B cell (primary cell): ENCODE data around the gene ITGA3. TPM values are rescaled to one million over a fixed set of nuclear protein-coding genes. Genes with fewer than 3 reads are reported as not detected.

Source experiments
- ATAC-seq: fragments of 200-7000 bp; cut with Tn5 transposase; one replicate; pipeline ENCODE4 v1.10.0; 2021; ENCODE audit warnings: low read depth, mild to moderate bottlenecking, moderate number of reproducible peaks, moderate library complexity
- CTCF ChIA-PET: fragments of 350-600 bp; sonication (Branson Sonifier 250); formaldehyde crosslinking; loops from one replicate; lab custom pipeline; 2021; ENCODE audit warnings: antibody characterized with exemption, inconsistent platforms; lab: Charles Lee
- POLR2A ChIA-PET: fragments of 350-600 bp; sonication (Branson Sonifier 250); formaldehyde crosslinking; loops from one replicate; lab custom pipeline; 2021; ENCODE audit warnings: antibody characterized with exemption; lab: Charles Lee
- DNase-seq: peaks from one replicate; pipeline ENCODE4 v3.0.0; 2013
- H2AFZ ChIP-seq: 2 replicates; pipeline ENCODE4 v1.6.1; 2012; ENCODE audit warnings: mild to moderate bottlenecking, low read depth, low read length; ENCODE audit not compliant: insufficient read depth, poor library complexity, severe bottlenecking
- H3K27ac ChIP-seq, 2 donors: 1 replicate in 1 of 2; 2 replicates in 1 of 2; pipeline ENCODE4 v1.5.1; 2012 to 2013; ENCODE audit warnings: low read length in 2 of 2, mild to moderate bottlenecking in 2 of 2, moderate library complexity in 1 of 2
- H3K27me3 ChIP-seq, 4 experiments: fragments of 200-600 bp in 1 of 4; sonication (generic) in 1 of 4; replicated peaks in 1 of 4; 1 replicate in 2 of 4; 2 replicates in 2 of 4; pipeline versions ENCODE4 v1.6.1 to v1.7.0; 2013 to 2016; ENCODE audit warnings: low read length in 3 of 4, mild to moderate bottlenecking in 2 of 4, mixed read lengths in 1 of 4, moderate library complexity in 1 of 4; ENCODE audit not compliant: insufficient read depth in 4 of 4, control insufficient read depth in 3 of 4; ENCODE audit errors: control extremely low read depth in 1 of 4
- H3K36me3 ChIP-seq, 2 experiments: replicated peaks in 1 of 2; 1 replicate in 1 of 2; 2 replicates in 1 of 2; pipeline versions ENCODE4 v1.6.1 to v1.7.1; 2013; ENCODE audit warnings: low read length in 1 of 2; ENCODE audit not compliant: insufficient read depth in 2 of 2, control insufficient read depth in 1 of 2; ENCODE audit errors: control extremely low read depth in 1 of 2, extremely low read depth in 1 of 2
- H3K4me1 ChIP-seq, 2 donors: fragments of 200-600 bp in 1 of 2; sonication (generic) in 1 of 2; 1 replicate in 1 of 2; 2 replicates in 1 of 2; pipeline versions ENCODE4 v1.5.1 to v1.6.1; 2013 to 2017; ENCODE audit warnings: low read length in 2 of 2; ENCODE audit not compliant: control insufficient read depth in 2 of 2, insufficient read depth in 2 of 2
- H3K4me2 ChIP-seq: replicated peaks from 2 replicates; pipeline ENCODE3; 2012; ENCODE audit warnings: mild to moderate bottlenecking, low read depth, low read length; ENCODE audit not compliant: poor library complexity, severe bottlenecking
- H3K4me3 ChIP-seq, 5 experiments: fragments of 200-600 bp in 1 of 5; sonication (generic) in 1 of 5; 1 replicate in 3 of 5; 2 replicates in 2 of 5; pipeline versions ENCODE4 v1.5.1 to v1.7.0; 2011 to 2016; ENCODE audit warnings: low read length in 4 of 5, mild to moderate bottlenecking in 4 of 5, low read depth in 2 of 5, control low read depth in 1 of 5, moderate library complexity in 1 of 5; ENCODE audit not compliant: insufficient read depth in 1 of 5; ENCODE audit errors: control extremely low read depth in 1 of 5, extremely low read depth in 1 of 5
- H3K79me2 ChIP-seq: fragments of 200-600 bp; sonication (generic); one replicate; pipeline ENCODE4 v1.6.0; 2016; ENCODE audit warnings: low read length; ENCODE audit not compliant: control insufficient read depth, insufficient read depth
- H3K9ac ChIP-seq: fragments of 200-600 bp; sonication (generic); 2 replicates; pipeline ENCODE4 v1.6.1; 2017; ENCODE audit warnings: mild to moderate bottlenecking, low read length, moderate library complexity
- H3K9me3 ChIP-seq, 3 donors: one replicate each; pipeline versions ENCODE4 v1.6.1 to v1.7.1; 2013; ENCODE audit warnings: low read length in 2 of 3; ENCODE audit not compliant: control insufficient read depth in 2 of 3, insufficient read depth in 1 of 3; ENCODE audit errors: control extremely low read depth in 1 of 3
- H4K20me1 ChIP-seq: 2 replicates; pipeline ENCODE4 v1.6.0; 2012; ENCODE audit warnings: mild to moderate bottlenecking, low read length; ENCODE audit not compliant: insufficient read depth, control insufficient read depth, poor library complexity, severe bottlenecking
- H3K27ac Mint-ChIP-seq: one replicate; pipeline ENCODE4 v1.8.0; 2021; ENCODE audit warnings: mixed read lengths
- H3K27me3 Mint-ChIP-seq: one replicate; pipeline ENCODE4 v1.8.0; 2021; ENCODE audit warnings: mixed read lengths
- H3K4me1 Mint-ChIP-seq: one replicate; pipeline ENCODE4 v1.8.0; 2021; ENCODE audit warnings: mixed read lengths
- H3K4me3 Mint-ChIP-seq: one replicate; pipeline ENCODE4 v1.8.0; 2021; ENCODE audit warnings: mixed read lengths
- H3K9me3 Mint-ChIP-seq: one replicate; pipeline ENCODE4 v1.8.0; 2022; ENCODE audit warnings: mixed read lengths; ENCODE audit not compliant: insufficient read depth
- EZH2 ChIP-seq: IDR thresholded peaks from 2 replicates; pipeline ENCODE4 v1.6.1; 2012; ENCODE audit warnings: borderline replicate concordance, low read depth, mild to moderate bottlenecking, moderate library complexity, low read length; ENCODE audit not compliant: insufficient read depth, poor library complexity, severe bottlenecking
- WGBS: methylation state at CpG from one replicate; pipeline ENCODE4 v1.1.5; 2013; ENCODE audit warnings: missing lambda C conversion rate; ENCODE audit not compliant: insufficient coverage; 5-methylcytosine and 5-hydroxymethylcytosine counted together
- intact Hi-C: fragments of 100-400 bp; cut with micrococcal nuclease; formaldehyde crosslinking; loops from one replicate; pipeline ENCODE4 v1.10.0; 2022
- polyA plus RNA-seq: library from polyadenylated mRNA; depleted of rRNA; stranded (reverse); fragments of >200 nt; gene quantifications from 2 replicates; pipeline ENCODE4 v1.2.3, GENCODE V29; 2012
- total RNA-seq, 2 donors: library from RNA; stranded (reverse); fragments of 120-200 nt in 1 of 2; gene quantifications; 1 replicate in 1 of 2; 2 replicates in 1 of 2; pipeline versions ENCODE4 v1.2.3 to v1.2.4, GENCODE V29; 2013 to 2022
- TF ChIP-seq, protein P1 (sequence below): fragments of 200-600 bp; IDR thresholded peaks from one replicate; pipeline ENCODE4 v1.8.0; 2022; ENCODE audit warnings: antibody characterized with exemption, mild to moderate bottlenecking

The ITGA3 gene
- total and polyA plus RNA-seq, 2 donors (not counting 1 experiment from before 2014, with no cell fraction given), result 11.9 to 13.3 TPM

DNA sequence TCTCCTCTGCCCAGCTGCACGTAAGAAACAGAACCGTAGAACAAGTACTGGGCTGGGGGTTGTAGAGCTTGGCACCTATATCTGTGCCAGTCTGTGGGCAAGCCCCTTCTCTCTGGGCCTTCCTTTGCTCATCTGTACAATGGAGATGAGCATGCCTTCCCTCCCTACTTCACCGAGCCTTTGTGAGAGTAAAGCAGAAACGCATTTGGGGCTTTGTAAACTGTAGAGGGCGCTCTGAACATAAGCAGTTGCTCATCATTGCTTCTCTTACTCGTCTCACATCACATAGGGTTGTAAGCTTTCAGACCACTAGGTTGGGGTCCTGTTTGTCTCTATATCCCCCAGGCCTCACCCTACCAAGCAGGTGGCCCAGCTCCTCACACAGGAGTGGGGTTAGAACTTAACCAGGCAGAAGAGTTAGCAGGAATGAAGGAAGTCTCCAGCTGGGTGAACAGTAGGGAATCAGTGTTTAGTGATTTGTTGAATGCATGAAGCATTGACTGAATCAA, 59.0 kb downstream of the ITGA3 start:
- H3K4me1 Mint-ChIP-seq, result peaks cover 14% of the 10 kb centered on the region
- no peak overlapping the region for H3K4me3 ChIP-seq
- no peaks in the 10 kb centered on the region for H4K20me1 ChIP-seq
- no peak overlapping the region for H2AFZ ChIP-seq
- peak overlapping the region; percentile 48 for H3K4me3 Mint-ChIP-seq
- DNase-seq, result peak; percentile 66
- no peak overlapping the region for H3K4me2 ChIP-seq
- H3K27ac ChIP-seq, result no peak overlapping the region
- no peaks in the 10 kb centered on the region for H3K9me3 ChIP-seq
- H3K79me2 ChIP-seq, result no peaks in the 10 kb centered on the region
- ChIA-PET CTCF (interaction anchor here (0.6 to 6.8 kb wide), 17 partner anchors 14 to 183 kb away, joined by 3 to 48 read pairs (median 4); no protein-coding TSS in a partner anchor), POLR2A (no interaction called here)
- peaks cover 10 to 20% of the 10 kb centered on the region in 2 donors for H3K4me1 ChIP-seq
- peaks cover 45% of the 10 kb centered on the region for H3K27me3 Mint-ChIP-seq
- H3K27me3 ChIP-seq, result peaks cover 0 to 46% (median 16%) of the 10 kb centered on the region in 4 experiments
- no peak overlapping the region for H3K9ac ChIP-seq
- TF ChIP-seq, protein P1, sequence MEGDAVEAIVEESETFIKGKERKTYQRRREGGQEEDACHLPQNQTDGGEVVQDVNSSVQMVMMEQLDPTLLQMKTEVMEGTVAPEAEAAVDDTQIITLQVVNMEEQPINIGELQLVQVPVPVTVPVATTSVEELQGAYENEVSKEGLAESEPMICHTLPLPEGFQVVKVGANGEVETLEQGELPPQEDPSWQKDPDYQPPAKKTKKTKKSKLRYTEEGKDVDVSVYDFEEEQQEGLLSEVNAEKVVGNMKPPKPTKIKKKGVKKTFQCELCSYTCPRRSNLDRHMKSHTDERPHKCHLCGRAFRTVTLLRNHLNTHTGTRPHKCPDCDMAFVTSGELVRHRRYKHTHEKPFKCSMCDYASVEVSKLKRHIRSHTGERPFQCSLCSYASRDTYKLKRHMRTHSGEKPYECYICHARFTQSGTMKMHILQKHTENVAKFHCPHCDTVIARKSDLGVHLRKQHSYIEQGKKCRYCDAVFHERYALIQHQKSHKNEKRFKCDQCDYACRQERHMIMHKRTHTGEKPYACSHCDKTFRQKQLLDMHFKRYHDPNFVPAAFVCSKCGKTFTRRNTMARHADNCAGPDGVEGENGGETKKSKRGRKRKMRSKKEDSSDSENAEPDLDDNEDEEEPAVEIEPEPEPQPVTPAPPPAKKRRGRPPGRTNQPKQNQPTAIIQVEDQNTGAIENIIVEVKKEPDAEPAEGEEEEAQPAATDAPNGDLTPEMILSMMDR, result peak; percentile 72
- no peak for TF ChIP-seq EZH2
- WGBS, result 30% methylated on average over 2 of the region's 6 CpGs
- intact Hi-C loops, result loop anchor here (2.0 kb wide), 1 partner anchor 46 kb away; no protein-coding TSS in a partner anchor
- ATAC-seq, result peak; percentile 20
- H3K9me3 Mint-ChIP-seq, result no peaks in the 10 kb centered on the region
- H3K27ac Mint-ChIP-seq, result no peak overlapping the region
- peaks cover 0 to 6% of the 10 kb centered on the region in 2 experiments for H3K36me3 ChIP-seq

DNA sequence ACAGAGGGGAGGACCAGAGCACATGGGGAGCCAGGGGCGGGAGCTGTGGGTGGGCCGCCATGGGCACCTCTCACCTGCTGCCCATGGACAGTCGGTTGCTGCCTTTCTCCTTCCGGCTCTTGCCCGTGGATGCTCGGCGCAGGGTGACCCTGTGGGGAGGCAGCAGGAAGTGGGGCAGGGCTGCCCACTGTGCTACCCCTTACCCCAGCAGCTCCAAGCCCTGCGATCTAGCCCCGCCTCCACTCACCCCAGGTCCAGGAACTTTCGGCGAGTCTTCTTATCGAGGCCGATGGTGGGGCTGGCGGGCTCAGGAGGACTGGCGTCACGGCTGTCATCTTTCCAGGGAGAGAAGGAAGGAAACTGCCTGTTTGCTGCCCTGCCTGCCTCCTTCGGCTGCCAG, 59.8 kb downstream of the ITGA3 start:
- H3K9ac ChIP-seq, result no peak overlapping the region
- H3K4me1 Mint-ChIP-seq, result peaks cover 14% of the 10 kb centered on the region
- 50% methylated on average over 16 of the region's 17 CpGs for WGBS
- H3K4me1 ChIP-seq, result peaks cover 10 to 20% of the 10 kb centered on the region in 2 donors
- no peak overlapping the region for H3K4me3 ChIP-seq
- H3K27ac Mint-ChIP-seq, result no peak overlapping the region
- H3K27me3 ChIP-seq, result peaks cover 0 to 47% (median 16%) of the 10 kb centered on the region in 4 experiments
- TF ChIP-seq, protein P1, result no peak
- no peak for TF ChIP-seq EZH2
- H3K4me3 Mint-ChIP-seq, result no peak overlapping the region
- no peaks in the 10 kb centered on the region for H3K9me3 Mint-ChIP-seq
- no peak overlapping the region for H3K27ac ChIP-seq
- H3K79me2 ChIP-seq, result no peaks in the 10 kb centered on the region
- no peaks in the 10 kb centered on the region for H3K9me3 ChIP-seq
- no peak overlapping the region for H3K4me2 ChIP-seq
- no peaks in the 10 kb centered on the region for H4K20me1 ChIP-seq
- no peak overlapping the region for H2AFZ ChIP-seq
- POLR2A ChIA-PET, result interaction anchor here (0.5 to 2.0 kb wide), 2 partner anchors 15 to 25 kb away, joined by 3 to 19 read pairs; no protein-coding TSS in a partner anchor
- ATAC-seq, result no peak
- DNase-seq, result no peak
- no peaks in the 10 kb centered on the region for H3K36me3 ChIP-seq
- intact Hi-C loops, result loop anchor here (2.0 kb wide), 2 partner anchors 21 to 45 kb away; partner anchors contain the start of gene PDK2
- CTCF ChIA-PET, result interaction anchor here (0.8 to 6.8 kb wide), 12 partner anchors 10 to 182 kb away, joined by 3 to 48 read pairs (median 6); partner anchors contain the start of gene SAMD14
- peaks cover 53% of the 10 kb centered on the region for H3K27me3 Mint-ChIP-seq
